Ovary (tissue), 3 donors: ENCODE data around the gene SOX30.

Source experiments
- CTCF ChIP-seq, 3 donors: fragments of 450-650 bp in 2 of 3; fragments of 200-600 bp in 1 of 3; IDR thresholded peaks; one replicate each; pipeline versions ENCODE4 v1.5.1 to v1.8.0; 2016 to 2022; ENCODE audit warnings: antibody characterized with exemption in 3 of 3, mild to moderate bottlenecking in 1 of 3
- POLR2A ChIP-seq: fragments of 450-650 bp; IDR thresholded peaks from one replicate; pipeline ENCODE4 v1.6.1; 2017; ENCODE audit warnings: antibody characterized with exemption, mild to moderate bottlenecking, moderate library complexity
- donor health status: DM: no; HTN: no; CAD: no.

GRCh38 chr5:157607371-157608161 is 44.7 kb downstream of the SOX30 start:
- TF ChIP-seq CTCF (IDR thresholded peaks at IDR 0.05) (no peak), POLR2A (no peak)
